Inflammatory macrophage (primary cell): ENCODE results near the gene NCOA1.
A peak's percentile ranks its signal among the peaks of the same experiment; 100 is the strongest.

ENCODE experiments used
- DNase-seq, 2 donors: peaks; one replicate each; pipeline ENCODE4 v3.0.0-alpha.2; 2020 to 2022

The NCOA1 gene

DNA sequence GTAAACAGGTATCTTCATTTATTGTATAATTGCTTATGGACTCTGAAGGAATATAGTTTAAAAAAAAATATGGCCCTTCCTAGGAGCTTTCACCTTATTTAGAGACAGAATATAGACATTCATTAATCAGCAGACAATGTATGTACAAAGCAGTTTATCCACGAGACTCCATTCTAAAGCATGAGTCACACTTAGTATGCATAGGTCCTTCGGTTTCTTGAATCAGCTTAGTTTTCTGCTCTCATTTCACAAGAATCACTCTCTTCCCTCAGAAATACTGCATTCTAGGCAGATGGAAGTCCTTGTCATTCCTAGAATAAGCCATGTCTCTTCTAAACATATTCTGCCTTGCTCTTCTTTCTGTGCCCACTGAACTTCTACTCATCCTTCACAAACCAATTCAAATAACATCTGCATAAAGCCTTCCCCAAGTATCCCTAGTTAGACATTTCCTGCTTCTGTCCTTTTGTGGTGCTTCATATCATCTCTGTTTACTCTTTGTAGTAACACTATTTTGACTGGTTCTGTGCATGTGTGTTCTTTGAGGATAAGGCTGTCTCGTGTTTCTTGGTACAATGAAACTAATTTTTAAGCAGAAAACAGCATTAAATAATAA lies 217.6 kb downstream of the NCOA1 start:
- DNase-seq, result no peak

DNA sequence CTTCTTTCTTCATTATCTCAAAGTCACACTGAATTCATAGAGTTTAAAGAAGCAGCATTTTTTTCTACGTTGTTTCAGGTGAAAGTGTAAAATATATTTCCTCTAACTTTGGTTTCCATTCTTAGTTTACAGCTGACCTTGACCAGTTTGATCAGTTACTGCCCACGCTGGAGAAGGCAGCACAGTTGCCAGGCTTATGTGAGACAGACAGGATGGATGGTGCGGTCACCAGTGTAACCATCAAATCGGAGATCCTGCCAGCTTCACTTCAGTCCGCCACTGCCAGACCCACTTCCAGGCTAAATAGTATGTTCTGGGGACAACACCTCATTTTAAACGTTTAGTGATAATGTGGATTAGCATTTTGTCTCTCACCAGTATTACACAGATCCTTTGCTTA lies 219.8 kb downstream of the NCOA1 start:
- no peak for DNase-seq

DNA sequence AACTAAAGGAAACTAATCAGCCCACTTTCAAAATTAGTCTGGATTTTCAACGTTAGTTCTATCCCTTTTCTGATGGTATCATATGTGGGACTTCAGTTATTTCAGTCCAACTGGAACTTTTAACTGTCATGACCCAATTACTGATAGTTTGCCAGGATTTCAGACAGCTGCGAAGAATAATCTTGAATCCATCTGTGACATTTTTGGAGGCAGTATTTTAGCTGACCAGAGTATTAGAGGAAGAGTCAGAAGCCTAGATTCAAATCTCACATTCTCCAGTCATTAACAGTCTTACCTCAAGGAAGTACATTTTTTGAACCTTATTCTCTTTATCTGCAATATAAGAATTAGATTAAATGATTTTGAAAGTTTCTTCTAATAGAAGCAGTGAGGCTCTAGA lies 220.8 kb downstream of the NCOA1 start:
- DNase-seq, result no peak

DNA sequence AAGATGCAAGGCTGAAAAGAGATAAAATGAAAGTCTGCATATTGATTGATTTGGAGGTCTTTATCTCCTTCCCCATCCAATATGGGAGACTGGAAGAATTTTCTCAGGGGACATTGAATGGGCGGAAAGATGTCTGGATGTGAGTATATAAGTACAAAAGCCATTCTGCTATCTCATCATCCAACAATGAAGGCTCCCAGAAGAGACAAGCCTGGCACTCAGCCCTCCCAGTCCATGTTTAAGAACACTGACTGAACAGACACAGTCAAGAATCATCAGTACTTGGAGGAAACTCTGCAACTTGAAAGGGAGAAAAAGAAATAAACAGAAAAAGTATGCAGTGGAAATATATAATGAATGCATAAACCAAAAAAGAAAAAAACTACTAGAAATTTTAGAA lies 221.2 kb downstream of the NCOA1 start:
- no peak for DNase-seq

DNA sequence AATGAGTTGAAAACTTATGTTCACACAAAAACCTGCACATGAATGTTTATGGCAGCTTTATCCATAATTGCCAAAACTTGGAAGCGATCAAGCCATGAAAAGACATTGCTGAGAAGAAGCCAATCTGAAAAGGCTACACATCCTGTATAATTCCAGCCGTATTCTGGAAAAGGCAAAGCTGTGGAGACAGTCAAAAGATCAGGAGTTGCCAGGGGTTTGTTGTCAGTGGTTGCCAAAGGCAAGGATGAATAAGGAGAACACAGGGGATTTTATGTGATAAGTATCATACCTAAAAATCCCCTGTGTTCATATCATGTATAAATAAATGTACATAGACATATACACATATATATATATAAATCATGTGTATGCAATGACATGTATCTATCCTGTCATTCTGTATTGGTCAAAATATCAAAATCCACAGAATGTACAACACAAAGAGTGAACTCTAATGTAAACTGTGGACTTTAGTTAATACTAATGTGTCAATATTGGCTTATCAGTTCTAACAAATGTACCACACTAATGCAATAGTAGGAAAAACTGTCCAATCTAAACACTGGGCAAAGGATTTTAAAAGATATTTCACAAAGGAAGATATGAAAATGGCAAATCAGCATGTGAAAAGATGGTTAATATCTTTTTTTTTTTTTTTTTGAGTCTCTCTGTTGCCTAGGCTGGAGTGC lies 226.4 kb downstream of the NCOA1 start:
- no peak for DNase-seq

DNA sequence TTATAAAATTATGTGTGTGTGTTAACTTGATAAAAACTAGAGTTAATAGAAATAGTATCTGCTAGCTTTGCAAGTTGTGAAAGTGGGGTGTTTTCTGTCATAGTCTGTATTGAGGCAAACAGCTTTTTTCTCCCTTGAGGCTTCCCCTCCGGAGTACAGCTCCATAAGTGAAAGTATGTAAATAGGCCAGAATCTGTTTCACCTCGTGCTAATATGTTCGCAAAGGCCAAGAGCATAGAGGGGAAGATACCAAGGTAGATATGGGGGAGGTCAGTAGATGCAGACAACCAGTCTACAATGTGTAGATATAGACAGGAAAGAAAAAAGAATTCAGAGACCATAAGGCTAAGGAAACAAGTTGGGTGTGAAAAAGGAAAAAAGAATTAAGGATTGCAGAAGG lies 229.3 kb downstream of the NCOA1 start:
- no peak for DNase-seq

DNA sequence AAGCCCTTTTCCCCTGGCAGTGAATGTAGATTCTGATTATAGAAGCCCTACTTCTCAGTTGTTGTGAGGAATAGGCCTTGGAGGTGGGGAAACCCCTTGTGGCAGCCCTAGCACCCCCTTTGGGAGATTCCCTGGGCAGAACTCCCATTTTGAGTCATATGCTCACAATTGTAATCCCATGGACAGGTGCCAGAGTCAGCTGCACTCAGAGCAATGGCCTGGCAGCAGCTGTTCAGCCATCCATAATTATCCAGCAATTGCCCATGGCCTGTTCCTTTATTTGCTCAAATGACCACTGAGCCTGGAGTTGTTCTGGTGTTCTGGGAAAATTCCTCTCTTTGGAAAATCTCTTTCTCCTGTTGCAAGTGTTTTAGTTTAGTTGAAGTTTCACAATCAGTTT lies 230.4 kb downstream of the NCOA1 start:
- no peak for DNase-seq

DNA sequence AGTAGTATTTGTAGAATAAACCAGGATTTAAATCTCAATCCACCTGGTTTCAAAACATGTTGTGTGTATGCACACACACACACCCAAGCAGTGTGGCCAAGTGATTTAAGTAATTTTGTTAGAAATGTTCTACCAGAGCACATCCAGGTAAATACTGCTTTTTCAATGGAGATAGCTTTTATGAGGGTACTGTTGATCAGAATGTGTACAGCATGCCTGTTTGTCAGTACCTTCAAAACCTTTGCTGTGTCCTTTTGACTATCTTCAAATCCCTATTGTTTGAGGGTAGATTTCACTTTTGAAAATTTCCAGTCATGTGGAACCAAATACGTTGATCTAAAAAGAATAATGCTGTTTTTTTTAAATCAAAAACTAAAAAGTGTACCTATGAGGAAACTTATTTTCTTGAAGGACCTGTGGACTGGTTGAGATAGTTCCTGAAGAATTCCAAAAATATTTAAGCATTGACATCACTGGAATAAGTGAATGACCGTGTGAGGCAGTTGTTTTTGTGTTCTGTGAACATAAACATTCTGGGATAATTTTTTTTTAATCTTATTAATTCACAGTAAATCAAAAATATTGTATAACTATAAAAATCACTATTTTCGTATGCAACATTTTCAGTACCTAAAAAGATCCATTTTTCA lies 231.2 kb downstream of the NCOA1 start:
- DNase-seq, result no peak

DNA sequence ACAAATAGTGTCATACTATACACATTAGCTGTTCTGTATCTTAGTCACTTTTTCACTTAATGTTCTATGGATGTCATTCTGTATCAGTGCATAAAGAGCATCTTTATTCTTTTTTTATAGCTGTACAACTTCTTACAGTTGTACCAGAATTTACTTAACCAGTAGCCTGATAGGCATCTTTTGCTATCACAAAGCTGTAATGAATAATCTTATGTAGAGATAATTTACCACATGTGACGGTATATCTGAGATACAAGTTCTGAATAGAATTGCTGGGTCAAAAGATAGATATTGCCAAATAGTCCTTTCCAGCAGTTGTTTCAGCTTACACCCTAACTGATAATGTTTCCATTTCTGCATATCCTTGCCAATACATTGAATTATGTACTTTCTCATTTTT lies 232.1 kb downstream of the NCOA1 start:
- no peak for DNase-seq

DNA sequence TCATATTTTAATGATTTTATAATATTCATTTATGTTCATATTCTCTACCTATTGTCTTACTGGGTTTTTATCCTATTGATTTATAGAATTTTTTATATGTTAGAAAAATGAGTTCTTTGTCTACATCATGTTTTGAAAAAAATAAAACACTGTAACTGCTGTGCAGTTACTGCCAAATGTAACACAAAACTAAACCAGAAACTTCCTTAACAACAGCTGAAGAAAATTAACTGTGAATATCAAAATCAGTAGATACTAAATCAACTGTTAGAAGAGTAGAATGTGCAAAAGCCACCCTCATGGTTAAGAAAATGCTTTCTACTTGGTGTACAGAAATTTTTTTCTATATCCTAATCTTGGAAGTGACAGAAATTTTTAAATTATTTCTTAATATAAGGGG lies 232.6 kb downstream of the NCOA1 start:
- DNase-seq, result no peak

DNA sequence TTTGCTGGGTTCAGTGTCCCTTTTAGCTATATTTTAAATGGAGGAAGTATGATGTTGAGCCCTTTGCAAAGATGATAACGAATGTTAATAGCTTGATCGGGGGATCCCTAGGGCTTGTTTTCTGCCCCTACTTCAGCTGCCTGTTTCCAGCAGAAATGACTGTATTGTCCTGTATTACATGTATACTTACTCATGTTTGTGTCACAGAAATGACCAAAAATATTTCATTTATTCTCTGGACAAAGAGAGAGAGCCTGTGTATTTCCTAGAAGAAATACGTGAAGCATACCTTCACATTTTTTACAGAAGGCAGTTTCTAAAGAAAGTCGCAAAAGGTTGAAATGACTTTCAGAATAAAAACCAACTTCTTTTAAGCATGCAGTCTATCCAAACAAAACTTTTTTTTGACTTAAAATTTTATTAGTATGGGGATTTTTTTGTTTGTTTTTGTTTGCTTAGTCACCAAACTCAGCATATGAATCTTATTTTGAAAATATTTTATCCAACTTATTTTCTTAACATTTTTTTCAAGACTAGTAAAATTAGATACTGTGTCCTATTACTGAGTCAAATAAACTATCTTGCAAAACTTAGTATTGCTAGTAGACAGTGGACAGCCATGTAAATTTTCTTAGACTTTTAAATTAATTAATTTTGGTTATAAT lies 233.2 kb downstream of the NCOA1 start:
- no peak for DNase-seq

DNA sequence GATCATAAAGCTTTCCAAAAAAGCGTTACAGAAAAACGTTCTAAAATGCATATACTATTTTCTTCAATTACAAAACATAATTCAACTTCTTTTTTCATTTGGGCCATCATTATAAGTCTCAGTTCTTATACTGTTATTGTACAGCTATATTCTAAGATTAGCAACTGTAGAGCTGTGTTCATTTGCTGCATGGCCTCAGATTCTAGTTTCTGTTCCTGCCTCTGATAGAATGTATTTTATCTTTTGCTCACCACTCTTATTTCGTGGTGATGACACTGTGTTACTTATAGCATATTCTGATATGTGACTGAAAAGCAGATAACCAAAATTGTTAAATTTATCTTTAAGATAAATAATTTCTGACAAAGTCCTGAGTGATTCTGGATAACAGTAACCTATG lies 234.9 kb downstream of the NCOA1 start:
- DNase-seq, result no peak

DNA sequence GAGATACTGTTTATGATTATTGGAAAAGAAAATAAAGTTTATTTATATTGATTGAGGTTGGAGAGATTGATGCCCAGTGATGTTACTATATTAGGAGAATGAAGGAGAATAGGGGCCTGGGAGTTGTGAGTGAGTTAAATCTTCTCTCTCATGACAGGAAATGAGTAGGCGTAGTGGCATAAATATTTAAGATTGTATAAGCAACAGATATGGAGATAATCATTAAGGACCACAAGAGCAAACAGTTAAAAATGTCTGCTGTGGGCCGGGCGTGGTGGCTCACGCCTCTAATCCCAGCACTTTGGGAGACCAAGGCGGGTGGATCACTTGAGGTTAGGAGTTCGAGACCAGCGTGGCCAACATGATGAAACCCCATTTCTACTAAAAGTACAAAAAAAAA lies 239.4 kb downstream of the NCOA1 start:
- DNase-seq, result no peak

DNA sequence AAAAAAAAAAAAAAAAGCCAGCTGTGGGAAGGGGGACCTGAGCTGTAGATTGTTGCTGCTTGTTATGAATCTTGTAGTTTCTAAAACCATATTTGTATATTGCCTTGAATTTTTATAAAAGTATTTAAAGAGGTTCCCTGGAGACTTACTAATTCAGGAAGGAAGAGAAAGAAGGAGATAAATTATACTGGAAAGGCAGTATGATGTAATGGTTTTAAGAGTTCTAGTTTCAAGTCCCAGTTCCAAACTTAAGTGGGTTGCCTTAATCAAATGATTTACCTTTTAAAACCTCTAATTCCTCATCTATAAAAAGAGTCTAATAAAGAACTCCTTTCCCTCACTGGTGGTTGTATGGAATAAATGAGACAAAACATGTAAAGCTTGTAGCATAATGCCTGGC lies 240.0 kb downstream of the NCOA1 start:
- no peak for DNase-seq

DNA sequence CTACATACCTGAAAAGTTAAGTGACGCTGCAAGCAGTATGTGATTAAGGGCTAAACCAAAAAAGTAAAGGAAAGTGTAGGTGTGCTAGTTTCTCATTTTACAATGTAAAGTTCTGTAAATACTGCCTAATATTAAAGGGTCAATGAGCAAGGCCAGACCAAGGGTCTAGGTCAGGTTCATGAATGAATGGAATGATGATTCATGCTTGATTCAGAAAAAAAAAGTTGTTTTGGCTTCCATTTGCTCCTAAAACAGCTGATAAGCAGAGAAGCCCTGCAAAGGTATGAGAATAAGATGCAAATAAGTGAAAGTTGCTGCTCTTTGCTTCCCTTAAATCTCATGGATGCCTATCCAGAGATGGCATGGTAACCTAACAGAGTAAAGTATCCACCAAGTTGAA lies 240.9 kb downstream of the NCOA1 start:
- DNase-seq, result no peak

DNA sequence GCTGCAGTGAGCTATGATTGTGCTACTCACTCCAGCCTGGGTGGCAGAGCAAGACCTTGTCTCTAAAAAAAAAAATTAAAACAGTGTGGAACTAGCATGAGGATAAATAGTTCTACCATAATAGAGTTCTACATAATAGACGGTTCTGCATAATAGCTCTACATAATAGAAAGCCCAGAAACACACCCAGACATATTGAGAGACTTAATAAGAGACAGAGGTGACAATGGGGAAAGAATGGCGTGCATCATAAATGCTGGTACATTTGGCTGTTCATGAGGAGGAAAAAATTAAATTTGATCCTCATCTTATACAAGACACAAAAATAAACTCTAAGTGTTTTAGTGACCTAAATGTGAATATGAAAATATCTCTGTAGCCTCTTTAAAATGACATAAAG lies 243.7 kb downstream of the NCOA1 start:
- no peak for DNase-seq

DNA sequence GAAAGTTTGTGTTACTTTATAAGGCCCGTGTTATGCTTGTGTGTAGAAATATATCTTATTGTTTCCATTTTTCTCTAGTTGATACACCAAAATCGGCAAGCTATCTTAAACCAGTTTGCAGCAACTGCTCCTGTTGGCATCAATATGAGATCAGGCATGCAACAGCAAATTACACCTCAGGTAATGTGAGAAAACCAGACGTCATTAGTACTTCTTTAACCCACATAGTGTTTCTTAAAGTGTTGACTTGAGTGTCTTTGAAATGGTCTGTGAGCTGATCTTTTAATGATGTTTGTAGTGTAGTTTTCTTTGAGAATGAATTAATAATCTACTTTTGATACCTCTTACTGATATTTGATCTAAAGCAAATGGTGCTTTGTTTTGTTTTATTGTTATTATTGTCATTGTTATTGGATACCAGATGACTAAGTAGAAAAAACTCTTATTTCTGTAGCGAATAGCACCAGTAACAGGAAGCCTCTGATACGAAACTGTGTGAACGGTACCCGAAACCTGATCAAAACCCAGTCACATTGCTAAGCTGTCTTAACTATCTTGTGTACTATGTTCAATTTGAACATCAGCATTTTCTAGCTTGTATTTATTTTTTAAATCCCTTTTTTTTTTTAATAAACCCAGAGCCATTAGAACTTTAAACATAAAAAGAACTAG lies 248.4 kb downstream of the NCOA1 start:
- DNase-seq, result no peak

DNA sequence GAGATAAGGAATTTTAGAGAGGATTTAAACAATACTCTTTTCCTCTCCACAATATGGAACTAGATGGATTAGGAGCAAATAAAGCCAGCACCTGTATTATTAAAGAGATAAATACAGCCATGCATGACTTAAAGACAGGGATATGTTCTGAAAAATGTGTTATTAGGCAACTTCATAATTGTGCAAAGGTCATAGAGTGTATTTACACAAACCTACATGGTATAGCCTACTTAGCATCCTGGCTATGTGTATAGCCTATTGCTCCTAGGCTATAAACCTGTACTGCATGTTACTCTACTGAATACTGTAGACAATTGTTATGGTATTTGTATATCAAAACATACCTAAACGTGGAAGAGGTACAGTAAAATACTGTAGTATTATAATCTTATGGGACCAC lies 249.1 kb downstream of the NCOA1 start:
- no peak for DNase-seq

DNA sequence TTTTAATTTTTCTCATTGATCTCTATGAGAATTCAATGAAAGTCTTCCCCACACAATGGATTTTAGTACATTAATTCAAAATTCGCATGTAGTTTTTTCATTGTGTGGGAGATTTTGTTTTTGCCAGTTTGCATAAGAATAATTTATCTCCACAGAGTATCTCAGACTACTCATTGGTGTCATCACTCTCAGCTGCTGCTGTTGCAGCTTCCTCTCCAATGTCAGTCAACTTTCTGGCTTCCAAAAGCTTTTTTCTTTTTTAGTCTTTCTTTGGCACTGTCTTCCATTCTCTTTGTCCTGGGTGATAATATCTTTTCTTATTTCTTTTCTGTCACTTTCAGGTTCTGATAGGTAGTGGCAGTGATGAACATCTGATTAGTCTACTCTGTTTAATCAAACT lies 251.7 kb downstream of the NCOA1 start:
- peak in 1 of 2 donors; percentile 11 for DNase-seq

DNA sequence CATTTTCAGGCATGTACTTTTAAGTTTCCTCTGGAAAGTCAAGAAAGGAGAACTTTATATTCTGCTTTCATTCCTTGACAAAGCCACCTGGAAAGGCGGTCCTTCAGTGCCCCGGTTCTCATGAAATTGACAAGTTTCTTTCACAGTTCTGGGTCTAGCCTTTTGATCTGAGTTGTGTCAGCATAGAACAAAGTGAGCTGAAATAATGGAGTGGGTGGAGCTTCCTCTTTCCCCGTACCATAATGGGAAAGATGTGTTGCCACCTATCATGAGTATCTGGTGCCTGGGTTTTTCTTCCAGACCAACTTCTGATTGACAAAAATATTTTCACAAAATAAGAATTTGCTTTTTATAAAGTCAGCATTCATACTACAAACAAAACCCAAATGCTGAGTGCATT lies 252.9 kb downstream of the NCOA1 start:
- DNase-seq, result peak; percentile 62 to 72

DNA sequence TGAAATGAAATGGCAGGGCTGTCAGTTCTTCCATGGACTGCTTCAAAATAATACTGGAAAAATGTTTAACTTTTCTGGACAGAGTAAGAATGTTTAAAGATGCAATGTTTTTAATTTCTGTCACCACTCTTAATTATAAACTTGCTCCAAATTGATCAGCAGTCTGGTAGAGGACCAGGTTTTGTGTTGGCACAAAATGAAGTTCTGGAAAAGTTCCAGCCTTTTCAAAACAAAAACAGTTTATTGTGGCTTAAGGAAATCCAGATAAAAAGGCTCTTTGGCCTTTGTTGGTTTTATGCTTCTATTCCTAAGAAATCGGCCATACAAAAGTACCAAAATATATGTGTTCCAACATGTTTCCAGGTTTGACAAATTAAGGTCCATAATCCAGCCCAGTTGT lies 253.3 kb downstream of the NCOA1 start:
- no peak for DNase-seq

DNA sequence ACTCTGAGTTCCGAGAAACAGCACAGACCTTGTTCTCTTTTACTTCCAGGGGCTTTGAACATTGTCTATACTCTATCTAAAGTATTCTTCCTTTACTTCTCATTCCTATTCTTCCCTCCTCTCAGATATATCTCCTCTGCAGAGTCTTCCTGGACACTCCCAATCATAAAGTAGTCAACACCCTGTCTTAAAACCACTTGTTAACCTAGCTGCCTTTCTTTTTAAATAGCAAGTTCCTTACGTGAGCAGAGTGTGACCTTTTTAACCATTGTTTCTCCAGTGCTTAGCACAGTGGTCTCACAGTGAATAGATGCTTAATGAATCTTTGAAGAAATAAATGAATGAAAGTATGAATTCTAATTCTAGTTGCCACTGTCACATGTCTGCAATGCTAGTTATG lies 254.8 kb downstream of the NCOA1 start:
- DNase-seq, result no peak

DNA sequence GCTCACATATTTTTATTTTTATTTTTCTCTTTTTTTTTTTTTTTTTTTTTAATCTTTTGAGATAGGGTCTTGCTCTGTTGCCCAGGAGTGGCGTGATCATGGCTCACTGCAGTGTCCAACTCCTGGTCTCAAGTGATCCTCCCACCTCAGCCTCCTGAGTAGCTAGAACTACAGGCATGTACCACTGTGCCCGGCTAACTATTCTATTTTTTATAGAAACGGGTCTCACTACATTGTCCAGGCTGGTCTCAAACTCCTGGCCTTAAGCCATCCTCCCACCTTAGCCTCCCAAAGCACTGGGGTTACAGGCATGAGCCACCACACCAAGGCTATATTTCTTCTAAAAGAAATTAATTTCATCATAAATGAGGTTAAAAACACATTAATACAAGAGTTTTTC lies 256.2 kb downstream of the NCOA1 start:
- no peak for DNase-seq
